Adrenal gland (tissue), 5 donors: ENCODE measurements around the gene POU2F3.

ENCODE experiments used
- CTCF ChIP-seq, 6 experiments: fragments of 450-650 bp in 4 of 6; fragments of 200-600 bp in 2 of 6; sonication (generic) in 1 of 6; IDR thresholded peaks; 1 replicate in 5 of 6; 2 replicates in 1 of 6; pipeline versions ENCODE4 v1.5.1 to v1.8.0; 2016 to 2021; ENCODE audit warnings: antibody characterized with exemption in 6 of 6, mild to moderate bottlenecking in 2 of 6, moderate library complexity in 1 of 6
- POLR2A ChIP-seq, 2 donors: fragments of 450-650 bp; IDR thresholded peaks; one replicate each; pipeline ENCODE4 v1.6.1; 2017; ENCODE audit warnings: antibody characterized with exemption in 2 of 2, mild to moderate bottlenecking in 2 of 2, moderate library complexity in 1 of 2
- donor health status: DM: no; HTN: no; CAD: no.

GRCh38 chr11:120227228-120227852 is 12.6 kb upstream of the POU2F3 start:
- TF ChIP-seq CTCF (IDR thresholded peaks at IDR 0.05), result no peak
- no peak for TF ChIP-seq POLR2A (IDR thresholded peaks at IDR 0.05)
